ENCODE data around the gene PARD6G. TPM values are rescaled to one million over a fixed set of nuclear protein-coding genes. Genes with fewer than 3 reads are reported as not detected.

Gene PARD6G
- total RNA-seq, 1 donor from 2014 or later, result 21.8 TPM

DNA sequence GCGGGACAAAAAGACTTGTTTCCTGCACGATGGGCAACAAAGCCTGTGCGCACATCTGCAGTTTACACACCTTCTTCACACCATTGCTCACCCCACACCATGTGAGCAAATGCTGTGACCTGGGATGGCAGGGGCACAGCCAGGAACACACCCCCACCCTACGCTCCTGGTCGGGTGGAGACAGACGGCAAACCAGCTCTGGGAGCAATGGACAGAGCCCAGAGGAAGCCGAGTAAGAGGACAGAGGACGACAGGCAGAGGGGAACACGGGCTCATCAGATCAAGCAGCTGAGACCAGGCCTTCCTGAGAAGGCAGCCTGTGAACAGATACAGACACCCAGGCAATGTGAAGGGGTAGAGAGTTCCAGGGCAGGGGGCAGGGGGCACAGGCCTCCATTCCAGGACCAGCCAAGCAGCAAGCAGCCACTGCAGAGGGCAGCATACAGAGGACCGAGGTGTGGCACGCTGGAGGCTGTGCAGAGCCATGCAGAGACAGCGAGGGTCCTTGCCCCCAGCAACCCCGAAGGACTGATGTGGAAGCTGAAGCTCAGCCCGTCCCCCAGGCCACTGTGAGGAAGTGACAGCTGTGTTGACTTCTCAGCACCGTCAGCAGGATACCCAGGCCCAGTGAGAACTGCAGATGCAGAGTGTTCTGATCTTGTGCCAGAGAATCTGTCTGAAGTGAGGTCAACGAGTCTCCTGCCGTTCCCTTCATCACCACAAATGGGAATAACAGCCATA, 46.2 kb downstream of the PARD6G start:
- Histone ChIP-seq H4K20me1 (ENCODE audit: low read depth) (peaks cover 19% of the 10 kb centered on the region), H3K36me3 (no peaks in the 10 kb centered on the region), H2AFZ (replicated peaks) (no peak overlapping the region), H3K4me2 (no peak overlapping the region), H3K4me1 (peaks cover 24% of the 10 kb centered on the region), H3K4me3 (no peak overlapping the region), H3K9me3 (ENCODE audit: low read depth) (no peaks in the 10 kb centered on the region), H3K9ac (no peak overlapping the region), H3K27me3 (no peaks in the 10 kb centered on the region), H3F3A (ENCODE audit: low read depth) (peaks cover 11% of the 10 kb centered on the region), H3K79me2 (ENCODE audit: low read depth) (peaks cover 9% of the 10 kb centered on the region), H3K27ac (peak overlapping the region; percentile 18)
- DNase-seq (ENCODE audit: low spot score), result no peak
- Mint-ChIP-seq H3K4me1 (peaks cover 65% of the 10 kb centered on the region), H3K9me3 (peaks cover 5% of the 10 kb centered on the region), H3K27ac (no peak overlapping the region), H3K4me3 (no peak overlapping the region), H3K36me3 (peaks cover 13% of the 10 kb centered on the region), H3K27me3 (ENCODE audit: insufficient read depth, low read depth) (peaks cover 6% of the 10 kb centered on the region)
- no peak for TF ChIP-seq EZH2 (IDR thresholded peaks at IDR 0.05)
- TF ChIP-seq, protein P1, sequence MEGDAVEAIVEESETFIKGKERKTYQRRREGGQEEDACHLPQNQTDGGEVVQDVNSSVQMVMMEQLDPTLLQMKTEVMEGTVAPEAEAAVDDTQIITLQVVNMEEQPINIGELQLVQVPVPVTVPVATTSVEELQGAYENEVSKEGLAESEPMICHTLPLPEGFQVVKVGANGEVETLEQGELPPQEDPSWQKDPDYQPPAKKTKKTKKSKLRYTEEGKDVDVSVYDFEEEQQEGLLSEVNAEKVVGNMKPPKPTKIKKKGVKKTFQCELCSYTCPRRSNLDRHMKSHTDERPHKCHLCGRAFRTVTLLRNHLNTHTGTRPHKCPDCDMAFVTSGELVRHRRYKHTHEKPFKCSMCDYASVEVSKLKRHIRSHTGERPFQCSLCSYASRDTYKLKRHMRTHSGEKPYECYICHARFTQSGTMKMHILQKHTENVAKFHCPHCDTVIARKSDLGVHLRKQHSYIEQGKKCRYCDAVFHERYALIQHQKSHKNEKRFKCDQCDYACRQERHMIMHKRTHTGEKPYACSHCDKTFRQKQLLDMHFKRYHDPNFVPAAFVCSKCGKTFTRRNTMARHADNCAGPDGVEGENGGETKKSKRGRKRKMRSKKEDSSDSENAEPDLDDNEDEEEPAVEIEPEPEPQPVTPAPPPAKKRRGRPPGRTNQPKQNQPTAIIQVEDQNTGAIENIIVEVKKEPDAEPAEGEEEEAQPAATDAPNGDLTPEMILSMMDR (IDR thresholded peaks at IDR 0.05), result no peak

DNA sequence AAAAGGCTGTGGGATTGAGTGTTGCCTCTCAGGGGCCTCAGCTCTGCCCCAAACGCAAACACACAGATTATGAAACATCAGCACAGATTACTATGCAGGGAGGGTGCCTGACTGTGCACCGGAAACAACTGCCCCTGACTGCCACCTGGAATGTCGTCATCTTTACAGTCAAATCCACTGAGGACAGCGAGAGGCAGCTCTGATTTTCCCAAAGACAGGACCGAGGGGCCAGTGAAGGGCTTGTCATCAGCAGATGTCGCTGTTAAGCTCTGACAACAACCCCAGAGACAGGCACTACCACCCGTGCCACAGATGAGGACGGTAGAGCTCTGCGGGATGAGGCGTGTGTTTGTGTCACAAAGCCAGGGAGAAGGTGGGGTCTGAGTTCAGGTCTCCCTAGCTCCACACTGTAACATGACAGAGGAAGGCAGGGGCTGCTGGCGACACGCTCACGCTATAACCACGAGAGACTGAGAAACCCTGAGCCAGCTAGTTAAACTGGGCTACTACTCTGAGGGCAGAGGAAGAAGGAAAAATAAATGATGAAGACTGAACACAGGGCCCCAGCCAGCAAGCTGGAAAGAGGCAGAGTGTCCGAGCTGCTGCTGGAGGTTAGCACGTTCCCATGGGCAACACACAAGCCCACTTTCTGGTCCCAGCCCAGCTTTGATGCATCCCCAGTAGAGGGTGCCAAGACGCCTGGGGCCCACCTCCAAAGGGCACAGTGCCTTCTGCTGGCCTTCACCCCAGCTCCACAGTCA, 47.0 kb downstream of the PARD6G start:
- peaks cover 2% of the 10 kb centered on the region for H3K9me3 Mint-ChIP-seq
- Histone ChIP-seq H3K36me3 (no peaks in the 10 kb centered on the region), H3K9ac (no peak overlapping the region), H3F3A (ENCODE audit: low read depth) (peaks cover 11% of the 10 kb centered on the region), H4K20me1 (ENCODE audit: low read depth) (peaks cover 17% of the 10 kb centered on the region), H3K9me3 (ENCODE audit: low read depth) (no peaks in the 10 kb centered on the region), H3K4me3 (no peak overlapping the region), H3K27me3 (no peaks in the 10 kb centered on the region), H3K27ac (no peak overlapping the region), H2AFZ (replicated peaks) (no peak overlapping the region), H3K79me2 (ENCODE audit: low read depth) (peaks cover 7% of the 10 kb centered on the region), H3K4me1 (peaks cover 25% of the 10 kb centered on the region), H3K4me2 (no peak overlapping the region)
- H3K4me1 Mint-ChIP-seq, result peaks cover 64% of the 10 kb centered on the region
- H3K36me3 Mint-ChIP-seq, result peaks cover 10% of the 10 kb centered on the region
- TF ChIP-seq EZH2phosphoT487 (IDR thresholded peaks at IDR 0.05) (no peak), EZH2 (IDR thresholded peaks at IDR 0.05) (no peak)
- TF ChIP-seq, protein P1 (IDR thresholded peaks at IDR 0.05), result peak; percentile 39
- peak overlapping the region; percentile 31 for H3K4me3 Mint-ChIP-seq
- H3K27ac Mint-ChIP-seq, result peak overlapping the region; percentile 88
- H3K27me3 Mint-ChIP-seq (ENCODE audit: insufficient read depth, low read depth), result peaks cover 5% of the 10 kb centered on the region
- peak; percentile 59 for DNase-seq (ENCODE audit: low spot score)

DNA sequence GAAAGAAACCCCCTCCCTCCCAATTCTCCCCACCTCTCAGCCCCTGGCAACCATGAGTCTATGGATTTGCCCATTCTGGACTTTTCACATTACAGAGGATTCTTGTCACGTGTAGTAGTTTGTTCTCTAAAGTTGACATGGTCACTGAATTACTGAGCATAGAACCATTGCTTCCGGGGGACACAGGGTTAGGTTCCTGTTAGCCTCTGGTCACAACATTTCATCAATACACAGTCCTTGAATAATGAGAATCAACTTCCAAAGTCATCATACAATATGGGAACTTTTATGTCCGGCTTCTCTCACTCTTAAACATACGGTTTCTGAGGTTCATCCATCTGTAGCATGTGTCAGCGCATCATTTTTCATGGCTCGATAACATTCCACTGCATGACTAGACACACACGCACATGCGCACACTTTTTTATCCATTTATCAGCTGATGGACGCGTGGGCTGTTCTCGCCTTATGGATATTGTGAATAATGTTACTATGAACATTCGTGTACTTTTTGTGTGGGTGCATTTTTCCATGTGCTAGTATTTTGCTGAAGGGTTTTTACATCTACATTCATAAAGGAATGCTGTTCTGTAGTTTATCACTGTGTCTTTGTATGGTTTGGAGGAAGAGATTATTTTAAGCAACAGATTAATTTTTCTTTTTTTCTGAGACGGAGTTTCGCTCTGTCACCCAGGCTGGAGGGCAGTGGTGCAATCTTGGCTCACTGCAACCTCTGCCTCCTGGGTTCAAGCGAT, 48.1 kb downstream of the PARD6G start:
- H3K4me2 ChIP-seq, result no peak overlapping the region
- no peak for DNase-seq (ENCODE audit: low spot score)
- peaks cover 3% of the 10 kb centered on the region for H3K27me3 Mint-ChIP-seq (ENCODE audit: insufficient read depth, low read depth)
- H3K27ac ChIP-seq, result no peak overlapping the region
- H3K9me3 ChIP-seq (ENCODE audit: low read depth), result no peaks in the 10 kb centered on the region
- peaks cover 65% of the 10 kb centered on the region for H3K4me1 Mint-ChIP-seq
- peaks cover 12% of the 10 kb centered on the region for H3K36me3 Mint-ChIP-seq
- H3K4me3 Mint-ChIP-seq, result peak overlapping the region; percentile 19
- no peak overlapping the region for H2AFZ ChIP-seq (replicated peaks)
- H3F3A ChIP-seq (ENCODE audit: low read depth), result peaks cover 11% of the 10 kb centered on the region
- peaks cover 25% of the 10 kb centered on the region for H3K4me1 ChIP-seq
- TF ChIP-seq EZH2phosphoT487 (IDR thresholded peaks at IDR 0.05) (no peak), EZH2 (IDR thresholded peaks at IDR 0.05) (no peak)
- TF ChIP-seq, protein P1 (IDR thresholded peaks at IDR 0.05), result no peak
- H3K9me3 Mint-ChIP-seq, result no peaks in the 10 kb centered on the region
- H3K79me2 ChIP-seq (ENCODE audit: low read depth), result peaks cover 5% of the 10 kb centered on the region
- peak overlapping the region; percentile 15 for H3K27ac Mint-ChIP-seq
- no peaks in the 10 kb centered on the region for H3K27me3 ChIP-seq
- H3K9ac ChIP-seq, result no peak overlapping the region
- H3K36me3 ChIP-seq, result no peaks in the 10 kb centered on the region
- peaks cover 12% of the 10 kb centered on the region for H4K20me1 ChIP-seq (ENCODE audit: low read depth)
- no peak overlapping the region for H3K4me3 ChIP-seq

Data from neural progenitor cell (in vitro differentiated cells).